OCI-LY3 (cell line): ENCODE results near the gene AQP10.

Source experiments
- H2AFZ ChIP-seq: fragments of 200-600, 300-600 bp; shearing (Covaris generic); 2 replicates; pipeline ENCODE4 v1.6.0; 2014; ENCODE audit warnings: antibody characterized with exemption, low read depth, low read length
- H3K27ac ChIP-seq: fragments of 200-600, 300-600 bp; sonication (generic); 2 replicates; pipeline ENCODE4 v1.5.1; 2014; ENCODE audit warnings: mild to moderate bottlenecking, low read length, moderate library complexity, mixed read lengths
- H3K27me3 ChIP-seq: fragments of 200-600, 300-600 bp; sonication (generic); 2 replicates; pipeline ENCODE4 v1.6.1; 2014; ENCODE audit warnings: low read depth, low read length, mixed read lengths
- H3K36me3 ChIP-seq: fragments of 200-600, 300-600 bp; sonication (generic); replicated peaks from 2 replicates; pipeline ENCODE3; 2014; ENCODE audit warnings: low read depth, low read length, mixed read lengths
- H3K4me1 ChIP-seq: fragments of 300-600, 200-600 bp; sonication (generic); 2 replicates; pipeline ENCODE4 v1.6.1; 2014; ENCODE audit warnings: low read length, mixed read lengths
- H3K4me2 ChIP-seq: fragments of 200-600, 300-600 bp; sonication (generic); 2 replicates; pipeline ENCODE4 v1.6.1; 2014; ENCODE audit warnings: low read length, mixed read lengths
- H3K4me3 ChIP-seq: fragments of 300-600, 200-600 bp; sonication (generic); 2 replicates; pipeline ENCODE4 v1.5.1; 2014; ENCODE audit warnings: antibody characterized with exemption, mild to moderate bottlenecking, low read length, moderate library complexity
- H3K79me2 ChIP-seq: fragments of 300-600, 200-600 bp; shearing (Covaris generic); 2 replicates; pipeline ENCODE4 v1.6.1; 2014; ENCODE audit warnings: mild to moderate bottlenecking, low read length, mixed read lengths
- H3K9ac ChIP-seq: fragments of 300-600, 200-600 bp; shearing (Covaris generic); 2 replicates; pipeline ENCODE4 v1.6.0; 2014; ENCODE audit warnings: mild to moderate bottlenecking, low read length, moderate library complexity
- H3K9me3 ChIP-seq: fragments of 200-600, 300-600 bp; shearing (Covaris generic); 2 replicates; pipeline ENCODE4 v1.6.1; 2014; ENCODE audit warnings: low read length, mixed read lengths; ENCODE audit not compliant: insufficient read depth
- H4K20me1 ChIP-seq: fragments of 200-600, 300-600 bp; sonication (generic); 2 replicates; pipeline ENCODE4 v1.6.1; 2016; ENCODE audit warnings: low read length, mixed read lengths; ENCODE audit not compliant: insufficient read depth
- EZH2phosphoT487 ChIP-seq: fragments of 200-600 bp; shearing (Covaris generic); IDR thresholded peaks from 2 replicates; pipeline ENCODE4 v1.6.1; 2018; ENCODE audit warnings: antibody characterized with exemption, mixed run types, low read depth
- TF ChIP-seq, protein P1 (sequence below): fragments of 200-600, 300-600 bp; sonication (generic); IDR thresholded peaks from 2 replicates; pipeline ENCODE4 v1.5.1; 2014; ENCODE audit warnings: antibody characterized with exemption, low read length, low read depth

The AQP10 gene

DNA sequence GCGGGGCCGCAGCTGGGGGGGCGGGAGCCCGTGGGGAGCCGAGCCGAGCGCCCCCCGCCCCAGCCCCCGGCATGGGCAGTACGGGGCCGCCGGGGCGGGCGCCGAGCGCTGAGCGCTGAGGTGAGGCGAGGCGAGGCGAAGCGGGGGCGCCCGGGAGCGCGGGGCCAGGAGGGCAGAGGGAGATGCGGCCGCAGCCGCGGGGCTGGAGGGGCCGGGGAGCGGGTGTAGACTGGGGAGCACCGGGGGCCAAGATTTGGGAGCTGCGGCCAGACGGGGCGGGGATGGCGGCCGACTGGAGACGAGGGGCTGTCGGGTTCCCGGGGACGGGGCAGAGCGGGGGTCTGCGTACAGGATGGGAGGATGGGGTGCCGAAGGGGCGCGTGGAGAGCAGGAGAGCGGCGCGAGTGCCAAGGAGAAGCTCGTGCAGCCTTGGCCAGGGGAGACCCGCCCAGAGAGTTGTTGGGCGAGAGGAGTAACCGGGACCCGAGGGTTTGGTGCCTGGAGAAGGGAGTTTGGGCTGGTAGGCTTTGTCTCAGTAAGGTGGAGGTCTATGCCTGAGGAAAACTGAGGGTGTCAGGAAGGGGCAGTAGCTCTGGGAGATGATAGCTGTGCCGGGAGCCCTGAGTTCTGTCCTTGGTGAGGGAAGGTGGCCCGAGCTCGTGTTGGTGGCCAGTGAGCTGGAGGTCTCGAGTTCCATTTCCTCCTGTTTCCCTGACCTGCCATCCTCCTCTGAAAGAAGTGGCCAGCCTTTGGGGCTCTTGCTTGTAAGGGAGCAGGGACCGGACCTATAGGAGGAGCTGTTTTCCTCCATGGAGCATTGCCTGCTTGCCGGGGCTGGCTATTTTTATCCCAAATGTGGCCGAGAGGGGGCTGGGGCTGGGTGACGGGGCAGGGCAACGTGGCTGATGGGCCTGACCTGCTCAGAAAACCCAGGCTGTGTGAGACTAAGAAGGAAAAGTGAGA lies 5.0 kb downstream of the AQP10 start:
- H3K4me2 ChIP-seq, result peak overlapping the region; percentile 74
- H3K36me3 ChIP-seq, result peaks cover 2% of the 10 kb centered on the region
- TF ChIP-seq, protein P1, sequence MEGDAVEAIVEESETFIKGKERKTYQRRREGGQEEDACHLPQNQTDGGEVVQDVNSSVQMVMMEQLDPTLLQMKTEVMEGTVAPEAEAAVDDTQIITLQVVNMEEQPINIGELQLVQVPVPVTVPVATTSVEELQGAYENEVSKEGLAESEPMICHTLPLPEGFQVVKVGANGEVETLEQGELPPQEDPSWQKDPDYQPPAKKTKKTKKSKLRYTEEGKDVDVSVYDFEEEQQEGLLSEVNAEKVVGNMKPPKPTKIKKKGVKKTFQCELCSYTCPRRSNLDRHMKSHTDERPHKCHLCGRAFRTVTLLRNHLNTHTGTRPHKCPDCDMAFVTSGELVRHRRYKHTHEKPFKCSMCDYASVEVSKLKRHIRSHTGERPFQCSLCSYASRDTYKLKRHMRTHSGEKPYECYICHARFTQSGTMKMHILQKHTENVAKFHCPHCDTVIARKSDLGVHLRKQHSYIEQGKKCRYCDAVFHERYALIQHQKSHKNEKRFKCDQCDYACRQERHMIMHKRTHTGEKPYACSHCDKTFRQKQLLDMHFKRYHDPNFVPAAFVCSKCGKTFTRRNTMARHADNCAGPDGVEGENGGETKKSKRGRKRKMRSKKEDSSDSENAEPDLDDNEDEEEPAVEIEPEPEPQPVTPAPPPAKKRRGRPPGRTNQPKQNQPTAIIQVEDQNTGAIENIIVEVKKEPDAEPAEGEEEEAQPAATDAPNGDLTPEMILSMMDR, result peak; percentile 42
- TF ChIP-seq EZH2phosphoT487, result no peak
- H3K4me1 ChIP-seq, result peaks cover 34% of the 10 kb centered on the region
- no peak overlapping the region for H2AFZ ChIP-seq
- H3K79me2 ChIP-seq, result peaks cover 24% of the 10 kb centered on the region
- no peaks in the 10 kb centered on the region for H3K9me3 ChIP-seq
- peaks cover 27% of the 10 kb centered on the region; the same call in 1 of the 2 replicates for H4K20me1 ChIP-seq
- peak overlapping the region; percentile 44 for H3K27ac ChIP-seq
- H3K27me3 ChIP-seq, result peaks cover 18% of the 10 kb centered on the region
- H3K9ac ChIP-seq, result peak overlapping the region; percentile 86
- H3K4me3 ChIP-seq, result peak overlapping the region; percentile 83

- no peak overlapping the region for H2AFZ ChIP-seq
- H3K79me2 ChIP-seq, result peaks cover 24% of the 10 kb centered on the region
- H3K27ac ChIP-seq, result no peak overlapping the region
- no peak for TF ChIP-seq EZH2phosphoT487
- TF ChIP-seq, protein P1, result no peak
- H3K36me3 ChIP-seq, result peaks cover 9% of the 10 kb centered on the region
- peaks cover 34% of the 10 kb centered on the region for H3K4me1 ChIP-seq
- peaks cover 27% of the 10 kb centered on the region; the same call in 1 of the 2 replicates for H4K20me1 ChIP-seq
- no peaks in the 10 kb centered on the region for H3K9me3 ChIP-seq
- peaks cover 18% of the 10 kb centered on the region for H3K27me3 ChIP-seq
- peak overlapping the region; percentile 86 for H3K9ac ChIP-seq
- H3K4me3 ChIP-seq, result peak overlapping the region; percentile 83
- peak overlapping the region; percentile 74 for H3K4me2 ChIP-seq
These were observed 5.9 kb downstream of the AQP10 start for GRCh38 chr1:154326546-154327465.

GRCh38 chr1:154327466-154328317 lies 6.8 kb downstream of the AQP10 start:
- H3K4me2 ChIP-seq, result peak overlapping the region; percentile 66
- no peak overlapping the region for H2AFZ ChIP-seq
- H3K27me3 ChIP-seq, result peaks cover 15% of the 10 kb centered on the region
- H3K79me2 ChIP-seq, result peaks cover 24% of the 10 kb centered on the region
- TF ChIP-seq, protein P1, result no peak
- TF ChIP-seq EZH2phosphoT487, result no peak
- no peak overlapping the region for H3K27ac ChIP-seq
- peaks cover 34% of the 10 kb centered on the region for H3K4me1 ChIP-seq
- peaks cover 9% of the 10 kb centered on the region for H3K36me3 ChIP-seq
- peaks cover 27% of the 10 kb centered on the region; the same call in 1 of the 2 replicates for H4K20me1 ChIP-seq
- H3K9ac ChIP-seq, result peak overlapping the region; percentile 3; the same call in 1 of the 2 replicates
- no peaks in the 10 kb centered on the region for H3K9me3 ChIP-seq
- peak overlapping the region; percentile 67 for H3K4me3 ChIP-seq
